ENCODE measurements around the gene TNS3. TPM values are rescaled to one million over a fixed set of nuclear protein-coding genes. Genes with fewer than 3 reads are reported as not detected.

The TNS3 gene
- total RNA-seq, 2 experiments from 2014 or later, result not detected

DNA sequence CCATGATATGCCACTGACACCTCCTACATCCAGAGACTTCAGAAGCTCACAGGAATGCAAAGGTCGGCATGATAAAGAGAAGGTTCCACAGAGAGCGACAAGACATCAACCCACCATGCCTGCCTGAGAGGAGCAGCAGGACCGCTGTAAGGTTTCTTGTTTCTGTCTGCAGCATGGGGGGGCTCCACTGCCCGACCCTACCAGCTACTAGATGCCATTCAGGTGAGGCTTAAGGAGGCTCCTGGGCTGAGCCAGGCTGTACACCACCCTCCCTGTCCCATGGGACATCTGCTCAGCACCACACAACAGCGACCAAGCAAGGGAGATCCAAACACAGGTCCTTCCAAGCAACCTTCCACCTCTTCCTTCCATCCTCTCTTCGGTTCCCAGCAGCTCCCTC lies 234.6 kb downstream of the TNS3 start:
- CTCF ChIA-PET, result no interaction called here
- no peaks in the 10 kb centered on the region for H3K9me3 Mint-ChIP-seq (ENCODE audit: insufficient read depth)
- no peak overlapping the region for H3K4me3 Mint-ChIP-seq
- no peaks in the 10 kb centered on the region for H3K36me3 Mint-ChIP-seq (ENCODE audit: low read depth)
- no peaks in the 10 kb centered on the region for H3K4me1 Mint-ChIP-seq (ENCODE audit: low read depth)
- H3K27ac Mint-ChIP-seq, result no peak overlapping the region
- ATAC-seq, result no peak
- H3K27me3 Mint-ChIP-seq (ENCODE audit: low read depth), result no peaks in the 10 kb centered on the region
- POLR2A ChIA-PET, result no interaction called here
- no peak for DNase-seq

DNA sequence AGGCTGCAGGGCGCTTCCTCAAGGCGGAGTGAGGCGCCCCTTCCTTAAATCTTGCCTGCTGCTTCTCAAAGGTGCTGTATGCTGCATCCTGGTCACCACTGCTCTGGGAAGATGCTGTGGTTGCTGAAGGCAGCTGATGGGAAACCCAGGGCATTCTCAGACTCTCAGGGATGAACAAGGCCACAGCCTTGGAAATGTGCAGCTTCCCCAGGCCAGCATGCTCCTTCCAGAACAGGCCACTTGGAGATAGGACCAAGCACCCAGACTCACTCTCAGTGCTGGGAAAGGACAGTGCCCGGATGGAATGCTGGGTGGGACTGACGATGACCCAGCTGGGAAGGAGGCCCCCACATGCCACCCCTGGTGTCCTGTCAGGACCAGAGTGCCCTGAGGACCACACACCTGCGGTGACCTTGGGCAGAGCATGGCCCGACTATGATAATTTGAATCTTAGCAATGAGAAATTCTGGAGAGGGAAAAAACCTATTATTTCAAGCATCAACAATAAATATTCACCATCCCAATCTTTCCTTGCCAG lies 235.5 kb downstream of the TNS3 start:
- no peak overlapping the region for H3K4me3 Mint-ChIP-seq
- no peak for DNase-seq

GRCh38 chr7:47345857-47346298 lies 236.0 kb downstream of the TNS3 start:
- no peaks in the 10 kb centered on the region for H3K27me3 Mint-ChIP-seq (ENCODE audit: low read depth)
- no peaks in the 10 kb centered on the region for H3K36me3 Mint-ChIP-seq (ENCODE audit: low read depth)
- H3K27ac Mint-ChIP-seq, result no peak overlapping the region
- POLR2A ChIA-PET, result no interaction called here
- DNase-seq (no peak), ATAC-seq (no peak)
- CTCF ChIA-PET, result no interaction called here
- no peaks in the 10 kb centered on the region for H3K9me3 Mint-ChIP-seq (ENCODE audit: insufficient read depth)
- H3K4me3 Mint-ChIP-seq, result no peak overlapping the region
- no peaks in the 10 kb centered on the region for H3K4me1 Mint-ChIP-seq (ENCODE audit: low read depth)

More for the DNA sequence above, 235.5 kb downstream of the TNS3 start:
- Mint-ChIP-seq H3K27ac (no peak overlapping the region), H3K9me3 (ENCODE audit: insufficient read depth) (no peaks in the 10 kb centered on the region), H3K27me3 (ENCODE audit: low read depth) (no peaks in the 10 kb centered on the region), H3K36me3 (ENCODE audit: low read depth) (no peaks in the 10 kb centered on the region), H3K4me1 (ENCODE audit: low read depth) (no peaks in the 10 kb centered on the region)
- ATAC-seq, result no peak
- CTCF ChIA-PET, result no interaction called here
- POLR2A ChIA-PET, result no interaction called here

GRCh38 chr7:47344171-47344955 lies 237.5 kb downstream of the TNS3 start:
- H3K27me3 Mint-ChIP-seq (ENCODE audit: low read depth), result no peaks in the 10 kb centered on the region
- DNase-seq (no peak), ATAC-seq (no peak)
- H3K36me3 Mint-ChIP-seq (ENCODE audit: low read depth), result no peaks in the 10 kb centered on the region
- no peak overlapping the region for H3K27ac Mint-ChIP-seq
- no peak overlapping the region for H3K4me3 Mint-ChIP-seq
- no peaks in the 10 kb centered on the region for H3K4me1 Mint-ChIP-seq (ENCODE audit: low read depth)
- POLR2A ChIA-PET, result no interaction called here
- CTCF ChIA-PET, result no interaction called here
- no peaks in the 10 kb centered on the region for H3K9me3 Mint-ChIP-seq (ENCODE audit: insufficient read depth)

DNA sequence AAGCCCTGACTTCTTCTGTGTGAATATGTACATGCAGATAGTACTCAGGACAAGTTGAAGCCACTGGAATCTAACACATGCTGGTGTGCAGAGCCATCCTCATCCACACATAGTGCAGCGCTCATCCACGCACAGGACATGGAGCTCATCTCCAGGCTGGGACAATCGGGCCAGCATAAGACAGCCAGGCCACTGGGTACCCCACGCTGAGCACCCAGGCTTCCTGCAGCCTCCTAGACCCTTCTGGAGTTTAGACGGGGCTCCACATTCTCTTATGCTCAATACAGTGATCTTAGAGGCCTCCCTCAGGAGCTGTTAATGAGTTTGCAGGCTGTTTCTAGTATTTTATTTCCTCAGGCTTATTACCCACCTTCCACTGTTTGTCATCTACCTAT lies 238.9 kb downstream of the TNS3 start:
- H3K27ac Mint-ChIP-seq, result no peak overlapping the region
- POLR2A ChIA-PET, result no interaction called here
- no peak overlapping the region for H3K4me3 Mint-ChIP-seq
- H3K4me1 Mint-ChIP-seq (ENCODE audit: low read depth), result no peaks in the 10 kb centered on the region
- DNase-seq (no peak), ATAC-seq (no peak)
- H3K9me3 Mint-ChIP-seq (ENCODE audit: insufficient read depth), result no peaks in the 10 kb centered on the region
- no peaks in the 10 kb centered on the region for H3K27me3 Mint-ChIP-seq (ENCODE audit: low read depth)
- no peaks in the 10 kb centered on the region for H3K36me3 Mint-ChIP-seq (ENCODE audit: low read depth)
- CTCF ChIA-PET, result no interaction called here

GRCh38 chr7:47342296-47343060 lies 239.4 kb downstream of the TNS3 start:
- H3K4me3 Mint-ChIP-seq, result no peak overlapping the region
- CTCF ChIA-PET, result no interaction called here
- POLR2A ChIA-PET, result no interaction called here
- DNase-seq (no peak), ATAC-seq (no peak)
- H3K27me3 Mint-ChIP-seq (ENCODE audit: low read depth), result no peaks in the 10 kb centered on the region
- no peaks in the 10 kb centered on the region for H3K9me3 Mint-ChIP-seq (ENCODE audit: insufficient read depth)
- H3K4me1 Mint-ChIP-seq (ENCODE audit: low read depth), result no peaks in the 10 kb centered on the region
- no peak overlapping the region for H3K27ac Mint-ChIP-seq
- no peaks in the 10 kb centered on the region for H3K36me3 Mint-ChIP-seq (ENCODE audit: low read depth)

GRCh38 chr7:47340517-47340916 lies 241.4 kb downstream of the TNS3 start:
- CTCF ChIA-PET, result no interaction called here
- Mint-ChIP-seq H3K4me3 (no peak overlapping the region), H3K4me1 (ENCODE audit: low read depth) (no peaks in the 10 kb centered on the region), H3K9me3 (ENCODE audit: insufficient read depth) (no peaks in the 10 kb centered on the region), H3K27me3 (ENCODE audit: low read depth) (no peaks in the 10 kb centered on the region), H3K36me3 (ENCODE audit: low read depth) (no peaks in the 10 kb centered on the region), H3K27ac (no peak overlapping the region)
- DNase-seq (no peak), ATAC-seq (no peak)
- POLR2A ChIA-PET, result no interaction called here

DNA sequence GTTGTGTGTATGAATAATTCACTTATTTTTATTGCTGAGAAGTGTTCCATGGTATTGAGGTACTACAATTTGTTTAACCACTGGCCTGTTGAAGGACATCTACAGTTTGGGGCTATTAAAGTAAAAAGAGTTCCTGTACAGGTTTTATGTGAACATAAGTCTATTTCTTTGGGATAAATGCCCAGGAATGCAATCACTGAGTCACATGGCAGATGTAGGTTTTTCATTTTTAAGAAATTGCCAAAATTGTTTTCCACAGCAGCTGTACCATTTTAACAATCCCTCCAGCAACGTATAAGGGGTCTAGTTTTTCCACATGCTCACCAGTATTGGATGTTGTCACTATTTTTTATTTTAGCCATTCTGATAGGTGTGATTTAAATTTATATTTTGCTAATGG lies 243.9 kb downstream of the TNS3 start:
- no peak for DNase-seq
- Mint-ChIP-seq H3K27me3 (ENCODE audit: low read depth) (no peaks in the 10 kb centered on the region), H3K27ac (no peak overlapping the region), H3K36me3 (ENCODE audit: low read depth) (no peaks in the 10 kb centered on the region), H3K4me1 (ENCODE audit: low read depth) (no peaks in the 10 kb centered on the region), H3K4me3 (no peak overlapping the region), H3K9me3 (ENCODE audit: insufficient read depth) (no peaks in the 10 kb centered on the region)
- POLR2A ChIA-PET, result no interaction called here
- CTCF ChIA-PET, result no interaction called here
- no peak for ATAC-seq

GRCh38 chr7:47337531-47337930 lies 244.4 kb downstream of the TNS3 start:
- POLR2A ChIA-PET, result no interaction called here
- CTCF ChIA-PET, result no interaction called here
- Mint-ChIP-seq H3K4me3 (no peak overlapping the region), H3K4me1 (ENCODE audit: low read depth) (no peaks in the 10 kb centered on the region), H3K36me3 (ENCODE audit: low read depth) (no peaks in the 10 kb centered on the region), H3K9me3 (ENCODE audit: insufficient read depth) (no peaks in the 10 kb centered on the region), H3K27me3 (ENCODE audit: low read depth) (no peaks in the 10 kb centered on the region), H3K27ac (no peak overlapping the region)
- ATAC-seq (no peak), DNase-seq (no peak)

- no peaks in the 10 kb centered on the region for H3K9me3 Mint-ChIP-seq (ENCODE audit: insufficient read depth)
- DNase-seq (no peak), ATAC-seq (no peak)
- CTCF ChIA-PET, result no interaction called here
- no peaks in the 10 kb centered on the region for H3K36me3 Mint-ChIP-seq (ENCODE audit: low read depth)
- no peak overlapping the region for H3K27ac Mint-ChIP-seq
- no peak overlapping the region for H3K4me3 Mint-ChIP-seq
- H3K4me1 Mint-ChIP-seq (ENCODE audit: low read depth), result no peaks in the 10 kb centered on the region
- no peaks in the 10 kb centered on the region for H3K27me3 Mint-ChIP-seq (ENCODE audit: low read depth)
- POLR2A ChIA-PET, result no interaction called here
These were observed 245.2 kb downstream of the TNS3 start for GRCh38 chr7:47336472-47337425.

GRCh38 chr7:47335557-47336471 lies 246.1 kb downstream of the TNS3 start:
- H3K36me3 Mint-ChIP-seq (ENCODE audit: low read depth), result no peaks in the 10 kb centered on the region
- ChIA-PET CTCF (no interaction called here), POLR2A (no interaction called here)
- H3K9me3 Mint-ChIP-seq (ENCODE audit: insufficient read depth), result no peaks in the 10 kb centered on the region
- H3K4me3 Mint-ChIP-seq, result no peak overlapping the region
- no peaks in the 10 kb centered on the region for H3K27me3 Mint-ChIP-seq (ENCODE audit: low read depth)
- H3K4me1 Mint-ChIP-seq (ENCODE audit: low read depth), result no peaks in the 10 kb centered on the region
- no peak for DNase-seq
- no peak for ATAC-seq
- no peak overlapping the region for H3K27ac Mint-ChIP-seq

Data from activated CD8-positive, alpha-beta T cell treated with anti-CD3 and anti-CD28 coated beads, Interleukin-2, amount 10 ng/mL, durations not matched to agents 7 days and 5 days (primary cell).